ENCODE measurements around the gene NTN3. TPM values are rescaled to one million over a fixed set of nuclear protein-coding genes. Genes with fewer than 3 reads are reported as not detected.

NTN3 gene
- total RNA-seq, 1 experiment from 2014 or later = not detected

GRCh38 chr16:2465653-2466415 is 5.3 kb upstream of the NTN3 start:
- DNase-seq (ENCODE audit: low read depth) = no peak

GRCh38 chr16:2466667-2467527 is 4.2 kb upstream of the NTN3 start:
- DNase-seq (ENCODE audit: low read depth) = no peak

- peak; percentile 54 for DNase-seq (ENCODE audit: low read depth)
Observed at GRCh38 chr16:2467528-2468232, 3.4 kb upstream of the NTN3 start.

GRCh38 chr16:2468233-2468724 is 2.8 kb upstream of the NTN3 start:
- DNase-seq (ENCODE audit: low read depth) = no peak

- DNase-seq (ENCODE audit: low read depth) = no peak
Observed at GRCh38 chr16:2468725-2469398, 2.2 kb upstream of the NTN3 start.

GRCh38 chr16:2469399-2470233 is 1.5 kb upstream of the NTN3 start:
- no peak for DNase-seq (ENCODE audit: low read depth)

- no peak for DNase-seq (ENCODE audit: low read depth)
Observed at GRCh38 chr16:2470234-2470601, 879 bp upstream of the NTN3 start.

GRCh38 chr16:2470603-2471015 is 488 bp upstream of the NTN3 start:
- no peak for DNase-seq (ENCODE audit: low read depth)

GRCh38 chr16:2471653-2472487 is 773 bp downstream of the NTN3 start:
- DNase-seq (ENCODE audit: low read depth) = no peak

- no peak for DNase-seq (ENCODE audit: low read depth)
Observed at GRCh38 chr16:2472488-2472864, 1.4 kb downstream of the NTN3 start.

- no peak for DNase-seq (ENCODE audit: low read depth)
Observed at GRCh38 chr16:2472885-2473445, 1.9 kb downstream of the NTN3 start.

GRCh38 chr16:2473446-2473926 is 2.4 kb downstream of the NTN3 start:
- no peak for DNase-seq (ENCODE audit: low read depth)

- DNase-seq (ENCODE audit: low read depth) = no peak
Observed at GRCh38 chr16:2473999-2474876, 3.1 kb downstream of the NTN3 start.

- peak; percentile 75 for DNase-seq (ENCODE audit: low read depth)
Observed at GRCh38 chr16:2474877-2475412, 3.8 kb downstream of the NTN3 start, which contains the start of gene TBC1D24. Gene TBC1D24, plus strand, starts transcription at chr16:2475127. Its CDS starts 21,022 bp downstream, at chr16:2496149.

GRCh38 chr16:2475413-2476344 is 4.6 kb downstream of the NTN3 start:
- no peak for DNase-seq (ENCODE audit: low read depth)

GRCh38 chr16:2476345-2476720 is 5.2 kb downstream of the NTN3 start:
- no peak for DNase-seq (ENCODE audit: low read depth)

All from HT1080 (cell line).